Neural cell (in vitro differentiated cells): ENCODE results near the gene CDC42EP2. TPM values are rescaled to one million over a fixed set of nuclear protein-coding genes. Genes with fewer than 3 reads are reported as not detected.

Experiments used
- H2AFZ ChIP-seq: fragments of 200-600, 300-800 bp; sonication (generic), shearing (Covaris generic); 2 replicates; pipeline ENCODE4 v1.6.0; 2014; ENCODE audit warnings: low read depth, mild to moderate bottlenecking, antibody characterized with exemption, low read length, moderate library complexity
- H3F3A ChIP-seq: fragments of 200-600 bp; shearing (Covaris generic); 2 replicates; pipeline ENCODE4 v1.6.1; 2016; ENCODE audit warnings: mild to moderate bottlenecking, moderate library complexity, mixed read lengths, antibody characterized with exemption, low read length; ENCODE audit not compliant: insufficient read depth, poor library complexity, severe bottlenecking
- H3K27ac ChIP-seq: fragments of 200-600, 300-800 bp; sonication (generic), shearing (Covaris generic); 2 replicates; pipeline ENCODE4 v1.5.1; 2014; ENCODE audit warnings: mild to moderate bottlenecking, low read length, moderate library complexity
- H3K27me3 ChIP-seq: fragments of 300-800, 200-600 bp; sonication (generic), shearing (Covaris generic); 2 replicates; pipeline ENCODE4 v1.6.0; 2014; ENCODE audit warnings: mild to moderate bottlenecking, low read depth, low read length, moderate library complexity; ENCODE audit not compliant: insufficient read depth
- H3K36me3 ChIP-seq: fragments of 300-800, 200-600 bp; sonication (generic), shearing (Covaris generic); 2 replicates; pipeline ENCODE4 v1.5.1; 2014; ENCODE audit warnings: mild to moderate bottlenecking, antibody characterized with exemption, low read length, moderate library complexity; ENCODE audit not compliant: insufficient read depth
- H3K4me2 ChIP-seq: fragments of 300-800, 200-600 bp; sonication (generic), shearing (Covaris generic); 2 replicates; pipeline ENCODE4 v1.6.0; 2014; ENCODE audit warnings: mild to moderate bottlenecking, low read length
- H3K4me3 ChIP-seq: fragments of 300-800, 200-600 bp; sonication (generic), shearing (Covaris generic); 2 replicates; pipeline ENCODE4 v1.5.1; 2014; ENCODE audit warnings: mild to moderate bottlenecking, low read length, moderate library complexity
- H3K79me2 ChIP-seq: fragments of 200-600 bp; shearing (Covaris generic); replicated peaks from 2 replicates; pipeline ENCODE4 v1.6.0; 2014; ENCODE audit warnings: mild to moderate bottlenecking, low read length, moderate library complexity; ENCODE audit not compliant: insufficient read depth
- H3K9ac ChIP-seq: fragments of 300-800, 200-600 bp; sonication (generic), shearing (Covaris generic); 2 replicates; pipeline ENCODE4 v1.6.1; 2016; ENCODE audit warnings: mild to moderate bottlenecking, low read length, mixed read lengths
- H3K9me2 ChIP-seq: fragments of 200-600 bp; shearing (Covaris generic); 2 replicates; pipeline ENCODE4 v1.6.1; 2016; ENCODE audit warnings: mild to moderate bottlenecking, low read length, mixed read lengths; ENCODE audit not compliant: insufficient read depth
- H3K9me3 ChIP-seq: fragments of 200-600, 300-800 bp; sonication (generic), shearing (Covaris generic); 2 replicates; pipeline ENCODE4 v1.6.1; 2016; ENCODE audit warnings: mild to moderate bottlenecking, mixed run types, low read length, moderate library complexity, mixed read lengths
- H4K20me1 ChIP-seq: fragments of 200-600 bp; shearing (Covaris generic); 2 replicates; pipeline ENCODE4 v1.6.1; 2016; ENCODE audit warnings: mild to moderate bottlenecking, mixed run types; ENCODE audit not compliant: insufficient read depth
- EP300 ChIP-seq: fragments of 450-650 bp; conservative IDR thresholded peaks from 2 replicates; pipeline ENCODE4 v1.6.1; 2014; ENCODE audit warnings: antibody characterized with exemption, mild to moderate bottlenecking, moderate library complexity; ENCODE audit not compliant: poor library complexity, severe bottlenecking
- EZH2 ChIP-seq: fragments of 200-600, 300-800 bp; shearing (Covaris generic), sonication (generic); IDR thresholded peaks from 2 replicates; pipeline ENCODE4 v1.6.1; 2014; ENCODE audit warnings: antibody characterized with exemption, low read length, borderline replicate concordance, mild to moderate bottlenecking; ENCODE audit not compliant: insufficient read depth, poor library complexity, severe bottlenecking
- MXI1 ChIP-seq: fragments of 450-650 bp; conservative IDR thresholded peaks from 2 replicates; pipeline ENCODE4 v1.6.1; 2014; ENCODE audit warnings: antibody characterized with exemption, mild to moderate bottlenecking; ENCODE audit not compliant: poor library complexity, severe bottlenecking
- POLR2AphosphoS5 ChIP-seq: IDR thresholded peaks from 2 replicates; pipeline ENCODE4 v1.6.1; 2012
- RAD21 ChIP-seq: fragments of 450-650 bp; conservative IDR thresholded peaks from 2 replicates; pipeline ENCODE4 v1.6.1; 2014; ENCODE audit warnings: antibody characterized with exemption, mild to moderate bottlenecking, moderate library complexity
- SMC3 ChIP-seq: fragments of 450-650 bp; conservative IDR thresholded peaks from 2 replicates; pipeline ENCODE4 v1.6.1; 2014; ENCODE audit warnings: antibody characterized with exemption, mild to moderate bottlenecking, moderate library complexity; ENCODE audit not compliant: poor library complexity
- TAF1 ChIP-seq: IDR thresholded peaks from 2 replicates; pipeline ENCODE4 v1.6.1; 2012; ENCODE audit warnings: low read depth
- polyA plus RNA-seq: library from polyadenylated mRNA; depleted of rRNA; stranded (reverse); fragments of >200 nt; gene quantifications from 2 replicates; pipeline ENCODE4 v1.2.3, GENCODE V29; 2014
- TF ChIP-seq, protein P1 (sequence below): fragments of 450-650 bp; IDR thresholded peaks from 2 replicates; pipeline ENCODE4 v1.5.1; 2014; ENCODE audit warnings: antibody characterized with exemption, mild to moderate bottlenecking, moderate library complexity; ENCODE audit not compliant: poor library complexity, severe bottlenecking
- TF ChIP-seq, protein P2 (sequence below): IDR thresholded peaks from 2 replicates; pipeline ENCODE4 v1.6.1; 2012; ENCODE audit warnings: borderline replicate concordance

Gene CDC42EP2
- polyA plus RNA-seq, 1 donor from 2014 or later = 1.3 TPM

DNA sequence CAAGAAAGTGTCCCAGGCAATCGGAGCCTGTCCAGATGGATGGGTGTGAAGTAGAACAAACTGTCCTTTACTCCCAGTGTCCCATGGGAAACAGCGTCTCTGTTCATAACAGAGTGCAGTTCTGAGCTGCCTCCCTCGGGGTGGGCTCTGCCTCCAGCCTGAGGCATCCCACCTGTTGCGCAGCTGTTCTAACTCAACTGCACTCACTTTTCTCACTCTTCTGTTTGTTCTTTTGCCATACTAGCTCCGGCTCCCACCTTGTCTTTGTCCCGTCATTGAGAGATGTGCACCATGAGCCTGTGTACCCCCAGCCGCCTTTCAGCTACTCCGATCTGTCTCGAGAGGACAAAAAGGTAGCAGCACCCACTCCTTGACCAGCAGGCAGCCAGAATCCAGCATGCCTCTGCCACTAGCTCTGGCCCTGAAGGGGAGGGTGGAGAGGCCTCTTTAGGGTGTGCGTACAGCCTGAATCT lies 20.7 kb upstream of the CDC42EP2 start:
- Histone ChIP-seq H2AFZ (no peak overlapping the region), H3K27ac (no peak overlapping the region), H4K20me1 (no peaks in the 10 kb centered on the region), H3K4me2 (no peak overlapping the region), H3F3A (no peaks in the 10 kb centered on the region), H3K79me2 (no peaks in the 10 kb centered on the region), H3K9ac (no peak overlapping the region), H3K4me3 (no peak overlapping the region), H3K9me2 (no peaks in the 10 kb centered on the region), H3K27me3 (no peaks in the 10 kb centered on the region), H3K9me3 (no peaks in the 10 kb centered on the region), H3K36me3 (peaks cover 5% of the 10 kb centered on the region)
- TF ChIP-seq TAF1 (no peak), RAD21 (no peak), EZH2 (no peak), SMC3 (no peak), EP300 (no peak), POLR2AphosphoS5 (no peak), MXI1 (no peak)
- TF ChIP-seq, protein P1, sequence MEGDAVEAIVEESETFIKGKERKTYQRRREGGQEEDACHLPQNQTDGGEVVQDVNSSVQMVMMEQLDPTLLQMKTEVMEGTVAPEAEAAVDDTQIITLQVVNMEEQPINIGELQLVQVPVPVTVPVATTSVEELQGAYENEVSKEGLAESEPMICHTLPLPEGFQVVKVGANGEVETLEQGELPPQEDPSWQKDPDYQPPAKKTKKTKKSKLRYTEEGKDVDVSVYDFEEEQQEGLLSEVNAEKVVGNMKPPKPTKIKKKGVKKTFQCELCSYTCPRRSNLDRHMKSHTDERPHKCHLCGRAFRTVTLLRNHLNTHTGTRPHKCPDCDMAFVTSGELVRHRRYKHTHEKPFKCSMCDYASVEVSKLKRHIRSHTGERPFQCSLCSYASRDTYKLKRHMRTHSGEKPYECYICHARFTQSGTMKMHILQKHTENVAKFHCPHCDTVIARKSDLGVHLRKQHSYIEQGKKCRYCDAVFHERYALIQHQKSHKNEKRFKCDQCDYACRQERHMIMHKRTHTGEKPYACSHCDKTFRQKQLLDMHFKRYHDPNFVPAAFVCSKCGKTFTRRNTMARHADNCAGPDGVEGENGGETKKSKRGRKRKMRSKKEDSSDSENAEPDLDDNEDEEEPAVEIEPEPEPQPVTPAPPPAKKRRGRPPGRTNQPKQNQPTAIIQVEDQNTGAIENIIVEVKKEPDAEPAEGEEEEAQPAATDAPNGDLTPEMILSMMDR = no peak
- TF ChIP-seq, protein P2, sequence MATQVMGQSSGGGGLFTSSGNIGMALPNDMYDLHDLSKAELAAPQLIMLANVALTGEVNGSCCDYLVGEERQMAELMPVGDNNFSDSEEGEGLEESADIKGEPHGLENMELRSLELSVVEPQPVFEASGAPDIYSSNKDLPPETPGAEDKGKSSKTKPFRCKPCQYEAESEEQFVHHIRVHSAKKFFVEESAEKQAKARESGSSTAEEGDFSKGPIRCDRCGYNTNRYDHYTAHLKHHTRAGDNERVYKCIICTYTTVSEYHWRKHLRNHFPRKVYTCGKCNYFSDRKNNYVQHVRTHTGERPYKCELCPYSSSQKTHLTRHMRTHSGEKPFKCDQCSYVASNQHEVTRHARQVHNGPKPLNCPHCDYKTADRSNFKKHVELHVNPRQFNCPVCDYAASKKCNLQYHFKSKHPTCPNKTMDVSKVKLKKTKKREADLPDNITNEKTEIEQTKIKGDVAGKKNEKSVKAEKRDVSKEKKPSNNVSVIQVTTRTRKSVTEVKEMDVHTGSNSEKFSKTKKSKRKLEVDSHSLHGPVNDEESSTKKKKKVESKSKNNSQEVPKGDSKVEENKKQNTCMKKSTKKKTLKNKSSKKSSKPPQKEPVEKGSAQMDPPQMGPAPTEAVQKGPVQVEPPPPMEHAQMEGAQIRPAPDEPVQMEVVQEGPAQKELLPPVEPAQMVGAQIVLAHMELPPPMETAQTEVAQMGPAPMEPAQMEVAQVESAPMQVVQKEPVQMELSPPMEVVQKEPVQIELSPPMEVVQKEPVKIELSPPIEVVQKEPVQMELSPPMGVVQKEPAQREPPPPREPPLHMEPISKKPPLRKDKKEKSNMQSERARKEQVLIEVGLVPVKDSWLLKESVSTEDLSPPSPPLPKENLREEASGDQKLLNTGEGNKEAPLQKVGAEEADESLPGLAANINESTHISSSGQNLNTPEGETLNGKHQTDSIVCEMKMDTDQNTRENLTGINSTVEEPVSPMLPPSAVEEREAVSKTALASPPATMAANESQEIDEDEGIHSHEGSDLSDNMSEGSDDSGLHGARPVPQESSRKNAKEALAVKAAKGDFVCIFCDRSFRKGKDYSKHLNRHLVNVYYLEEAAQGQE = no peak

DNA sequence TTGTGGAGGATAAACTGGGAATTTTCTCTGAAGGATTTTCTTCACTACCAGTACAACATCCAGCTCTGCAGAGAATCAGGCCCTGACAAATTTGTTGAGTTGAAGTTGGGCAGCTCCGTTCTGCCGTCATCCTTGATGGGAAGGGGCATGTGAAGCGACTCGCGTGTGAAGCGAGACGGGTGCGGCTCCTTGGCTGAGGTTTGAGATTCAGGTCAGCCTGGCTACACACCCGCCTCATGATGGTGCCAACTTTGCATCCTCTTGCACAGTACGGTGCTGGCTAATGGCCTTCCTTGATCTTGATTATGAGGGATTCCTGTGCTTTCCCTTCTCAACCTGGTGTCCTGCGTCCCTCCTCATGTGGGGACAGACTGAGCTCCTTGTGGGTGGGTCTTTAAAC lies 19.7 kb upstream of the CDC42EP2 start:
- H4K20me1 ChIP-seq = no peaks in the 10 kb centered on the region
- no peaks in the 10 kb centered on the region for H3K27me3 ChIP-seq
- no peak overlapping the region for H3K9ac ChIP-seq
- no peaks in the 10 kb centered on the region for H3K79me2 ChIP-seq
- H3K27ac ChIP-seq = no peak overlapping the region
- TF ChIP-seq POLR2AphosphoS5 (no peak), TAF1 (no peak), RAD21 (no peak), EP300 (no peak), SMC3 (no peak), MXI1 (no peak), EZH2 (no peak)
- TF ChIP-seq, protein P1 = no peak
- TF ChIP-seq, protein P2 = no peak
- no peak overlapping the region for H3K4me2 ChIP-seq
- no peaks in the 10 kb centered on the region for H3K9me2 ChIP-seq
- no peaks in the 10 kb centered on the region for H3F3A ChIP-seq
- H3K4me3 ChIP-seq = no peak overlapping the region
- peaks cover 5% of the 10 kb centered on the region for H3K36me3 ChIP-seq
- H2AFZ ChIP-seq = no peak overlapping the region
- H3K9me3 ChIP-seq = no peaks in the 10 kb centered on the region
